BLaER1 treated with 17β-estradiol and CSF1 and Interleukin-3, amounts not matched to agents 10 nM and 100 nM (cell line): ENCODE data around the gene PPP1R9A.

Experiments
- H3K27ac ChIP-seq, 11 experiments: shearing (Covaris generic); formaldehyde crosslinking; 2 replicates each; pipeline ENCODE4 v1.8.1; 2022
- H3K27me3 ChIP-seq, 11 experiments: shearing (Covaris generic); formaldehyde crosslinking; 2 replicates each; pipeline ENCODE4 v1.8.1; 2022
- H3K36me3 ChIP-seq, 11 experiments: shearing (Covaris generic); formaldehyde crosslinking; 2 replicates each; pipeline ENCODE4 v1.8.1; 2022
- H3K4me1 ChIP-seq, 10 experiments: shearing (Covaris generic); formaldehyde crosslinking; 2 replicates each; pipeline ENCODE4 v1.8.1; 2022
- H3K4me2 ChIP-seq, 11 experiments: shearing (Covaris generic); formaldehyde crosslinking; 2 replicates each; pipeline ENCODE4 v1.8.1; 2022
- H3K4me3 ChIP-seq, 10 experiments: shearing (Covaris generic); formaldehyde crosslinking; 2 replicates each; pipeline ENCODE4 v1.8.1; 2022
- H3K9ac ChIP-seq, 11 experiments: shearing (Covaris generic); formaldehyde crosslinking; 2 replicates each; pipeline ENCODE4 v1.8.1; 2022
- H3K9me3 ChIP-seq, 11 experiments: shearing (Covaris generic); formaldehyde crosslinking; replicated peaks in 1 of 11; 2 replicates each; pipeline ENCODE4 v1.8.1; 2022
- H4K20me1 ChIP-seq, 11 experiments: shearing (Covaris generic); formaldehyde crosslinking; 2 replicates each; pipeline ENCODE4 v1.8.1; 2022
- Cebpa-rat ChIP-seq, 11 experiments: shearing (Covaris generic); IDR thresholded peaks; 2 replicates each; pipeline ENCODE4 v1.8.1; 2022

The PPP1R9A gene

GRCh38 chr7:95319570-95319969 lies 412.2 kb downstream of the PPP1R9A start:
- no peak for TF ChIP-seq Cebpa-rat (IDR thresholded peaks at IDR 0.05)
- H3K27ac ChIP-seq: no peak overlapping the region
- no peaks in the 10 kb centered on the region for H3K4me1 ChIP-seq
- no peaks in the 10 kb centered on the region for H3K9me3 ChIP-seq
- no peaks in the 10 kb centered on the region for H3K27me3 ChIP-seq
- H3K9ac ChIP-seq: no peak overlapping the region
- H4K20me1 ChIP-seq: no peaks in the 10 kb centered on the region
- no peak overlapping the region for H3K4me2 ChIP-seq
- no peak overlapping the region for H3K4me3 ChIP-seq
- no peaks in the 10 kb centered on the region for H3K36me3 ChIP-seq

GRCh38 chr7:95320651-95321050 lies 413.3 kb downstream of the PPP1R9A start:
- Histone ChIP-seq H3K4me3 (no peak overlapping the region), H3K27me3 (no peaks in the 10 kb centered on the region), H3K27ac (no peak overlapping the region), H3K4me2 (no peak overlapping the region), H3K36me3 (no peaks in the 10 kb centered on the region), H4K20me1 (no peaks in the 10 kb centered on the region), H3K9ac (no peak overlapping the region), H3K4me1 (no peaks in the 10 kb centered on the region), H3K9me3 (no peaks in the 10 kb centered on the region)
- TF ChIP-seq Cebpa-rat (IDR thresholded peaks at IDR 0.05): no peak

GRCh38 chr7:95321720-95322119 lies 414.3 kb downstream of the PPP1R9A start:
- Histone ChIP-seq H3K27me3 (no peaks in the 10 kb centered on the region), H3K36me3 (no peaks in the 10 kb centered on the region), H3K4me2 (no peak overlapping the region), H3K4me1 (no peaks in the 10 kb centered on the region), H3K4me3 (no peak overlapping the region), H3K27ac (no peak overlapping the region), H3K9me3 (no peaks in the 10 kb centered on the region), H4K20me1 (no peaks in the 10 kb centered on the region), H3K9ac (no peak overlapping the region)
- TF ChIP-seq Cebpa-rat (IDR thresholded peaks at IDR 0.05): no peak

GRCh38 chr7:95322396-95322795 lies 415.0 kb downstream of the PPP1R9A start:
- Histone ChIP-seq H3K9ac (no peak overlapping the region), H3K4me3 (no peak overlapping the region), H3K4me1 (no peaks in the 10 kb centered on the region), H3K36me3 (no peaks in the 10 kb centered on the region), H3K4me2 (no peak overlapping the region), H4K20me1 (no peaks in the 10 kb centered on the region), H3K9me3 (no peaks in the 10 kb centered on the region), H3K27ac (no peak overlapping the region), H3K27me3 (no peaks in the 10 kb centered on the region)
- no peak for TF ChIP-seq Cebpa-rat (IDR thresholded peaks at IDR 0.05)

- no peaks in the 10 kb centered on the region for H4K20me1 ChIP-seq
- H3K4me2 ChIP-seq: no peak overlapping the region
- H3K9ac ChIP-seq: no peak overlapping the region
- H3K36me3 ChIP-seq: no peaks in the 10 kb centered on the region
- no peak overlapping the region for H3K27ac ChIP-seq
- no peak overlapping the region for H3K4me3 ChIP-seq
- no peak for TF ChIP-seq Cebpa-rat (IDR thresholded peaks at IDR 0.05)
- H3K9me3 ChIP-seq: no peaks in the 10 kb centered on the region
- H3K27me3 ChIP-seq: no peaks in the 10 kb centered on the region
- no peaks in the 10 kb centered on the region for H3K4me1 ChIP-seq
Observed at GRCh38 chr7:95322854-95323253, 415.5 kb downstream of the PPP1R9A start.

- H3K4me2 ChIP-seq: no peak overlapping the region
- no peak for TF ChIP-seq Cebpa-rat (IDR thresholded peaks at IDR 0.05)
- no peak overlapping the region for H3K9ac ChIP-seq
- no peak overlapping the region for H3K4me3 ChIP-seq
- H3K27ac ChIP-seq: no peak overlapping the region
- H3K36me3 ChIP-seq: no peaks in the 10 kb centered on the region
- H3K9me3 ChIP-seq: no peaks in the 10 kb centered on the region
- no peaks in the 10 kb centered on the region for H3K27me3 ChIP-seq
- no peaks in the 10 kb centered on the region for H4K20me1 ChIP-seq
- no peaks in the 10 kb centered on the region for H3K4me1 ChIP-seq
Observed at GRCh38 chr7:95323410-95324129, 416.2 kb downstream of the PPP1R9A start.

- Histone ChIP-seq H3K27me3 (no peaks in the 10 kb centered on the region), H3K27ac (no peak within 1 kb of the TSS), H3K4me2 (no peak within 1 kb of the TSS), H3K36me3 (no peaks in the 10 kb centered on the region), H3K4me1 (no peaks in the 10 kb centered on the region), H3K4me3 (no peak within 1 kb of the TSS), H3K9ac (no peak within 1 kb of the TSS), H4K20me1 (no peaks in the 10 kb centered on the region), H3K9me3 (no peaks in the 10 kb centered on the region)
- no peak for TF ChIP-seq Cebpa-rat (IDR thresholded peaks at IDR 0.05)
Observed at GRCh38 chr7:95324431-95324830, 417.0 kb downstream of the PPP1R9A start, which contains the start of gene PON1. PON1 (minus strand) TSS chr7:95324532; CDS start chr7:95324475, 57 bp downstream.

GRCh38 chr7:95327356-95327755 lies 420.0 kb downstream of the PPP1R9A start:
- H3K36me3 ChIP-seq: no peaks in the 10 kb centered on the region
- H3K27me3 ChIP-seq: no peaks in the 10 kb centered on the region
- no peak overlapping the region for H3K9ac ChIP-seq
- H4K20me1 ChIP-seq: no peaks in the 10 kb centered on the region
- H3K4me2 ChIP-seq: no peak overlapping the region
- no peak for TF ChIP-seq Cebpa-rat (IDR thresholded peaks at IDR 0.05)
- no peak overlapping the region for H3K4me3 ChIP-seq
- H3K4me1 ChIP-seq: peaks cover 0 to 13% (median 8%) of the 10 kb centered on the region in 10 experiments; a peak in 12 of 20 replicates
- H3K27ac ChIP-seq: no peak overlapping the region
- no peaks in the 10 kb centered on the region for H3K9me3 ChIP-seq

- H3K4me2 ChIP-seq: peak overlapping the region; percentile 56 to 71 (median 66)
- no peaks in the 10 kb centered on the region for H4K20me1 ChIP-seq
- H3K27me3 ChIP-seq: no peaks in the 10 kb centered on the region
- no peak for TF ChIP-seq Cebpa-rat (IDR thresholded peaks at IDR 0.05)
- H3K36me3 ChIP-seq: no peaks in the 10 kb centered on the region
- peak overlapping the region in 3 of 11 experiments; percentile 3 to 42 (median 4); a peak in 4 of 22 replicates for H3K9ac ChIP-seq
- peak overlapping the region in 4 of 10 experiments; percentile 22 to 40 (median 30); a peak in 7 of 20 replicates for H3K4me3 ChIP-seq
- no peak overlapping the region for H3K27ac ChIP-seq
- H3K4me1 ChIP-seq: peaks cover 0 to 13% (median 8%) of the 10 kb centered on the region in 10 experiments; a peak in 12 of 20 replicates
- H3K9me3 ChIP-seq: no peaks in the 10 kb centered on the region
Observed at GRCh38 chr7:95330204-95330960, 423.0 kb downstream of the PPP1R9A start.
